ENCODE data around the gene CLDN1. TPM values are rescaled to one million over a fixed set of nuclear protein-coding genes. Genes with fewer than 3 reads are reported as not detected.

Gene CLDN1
- total RNA-seq, 2 donors from 2014 or later, result 8.7 to 10.2 TPM

- no peaks in the 10 kb centered on the region for H3K36me3 Mint-ChIP-seq (ENCODE audit: low read depth)
- no peak for TF ChIP-seq CTCF (conservative IDR thresholded peaks at IDR 0.05)
- no peaks in the 10 kb centered on the region for H3K9me3 Mint-ChIP-seq
- peaks cover 7% of the 10 kb centered on the region for H3K4me1 Mint-ChIP-seq
- Histone ChIP-seq H3K36me3 (ENCODE audit: control insufficient read depth, insufficient read depth, low read length) (no peaks in the 10 kb centered on the region), H3K9ac (ENCODE audit: extremely low read depth, low read length, poor library complexity, severe bottlenecking) (no peak overlapping the region), H3K27ac (ENCODE audit: low read depth, low read length) (no peak overlapping the region), H3K4me1 (ENCODE audit: control insufficient read depth, insufficient read depth, low read length) (peaks cover 4% of the 10 kb centered on the region), H3K27me3 (ENCODE audit: control insufficient read depth, insufficient read depth, low read length, poor library complexity, severe bottlenecking) (no peaks in the 10 kb centered on the region), H3K9me3 (ENCODE audit: control insufficient read depth, low read length) (no peaks in the 10 kb centered on the region), H3K4me3 (ENCODE audit: low read length) (no peak overlapping the region)
- DNase-seq, result no peak
- H3K4me3 Mint-ChIP-seq, result no peak overlapping the region
- H3K27me3 Mint-ChIP-seq (ENCODE audit: insufficient read depth), result no peaks in the 10 kb centered on the region
- WGBS, 2 experiments (ENCODE audit: insufficient coverage in 1 of 2, insufficient read length in 1 of 2), result 78 to 91% methylated on average over 2 to 5 of the region's 5 CpGs
- H3K27ac Mint-ChIP-seq, result no peak overlapping the region
These were observed 47.5 kb upstream of the CLDN1 start for GRCh38 chr3:190369668-190370295.

- Mint-ChIP-seq H3K27me3 (ENCODE audit: insufficient read depth) (no peaks in the 10 kb centered on the region), H3K9me3 (no peaks in the 10 kb centered on the region), H3K36me3 (ENCODE audit: low read depth) (no peaks in the 10 kb centered on the region), H3K27ac (no peak overlapping the region), H3K4me3 (no peak overlapping the region), H3K4me1 (peaks cover 2% of the 10 kb centered on the region)
- TF ChIP-seq CTCF (conservative IDR thresholded peaks at IDR 0.05), result no peak
- no peak for DNase-seq
- Histone ChIP-seq H3K27me3 (ENCODE audit: control insufficient read depth, insufficient read depth, low read length, poor library complexity, severe bottlenecking) (no peaks in the 10 kb centered on the region), H3K4me1 (ENCODE audit: control insufficient read depth, insufficient read depth, low read length) (peaks cover 4% of the 10 kb centered on the region), H3K9ac (ENCODE audit: extremely low read depth, low read length, poor library complexity, severe bottlenecking) (no peak overlapping the region), H3K9me3 (ENCODE audit: control insufficient read depth, low read length) (no peaks in the 10 kb centered on the region), H3K36me3 (ENCODE audit: control insufficient read depth, insufficient read depth, low read length) (no peaks in the 10 kb centered on the region), H3K4me3 (ENCODE audit: low read length) (no peak overlapping the region), H3K27ac (ENCODE audit: low read depth, low read length) (no peak overlapping the region)
These were observed 46.6 kb upstream of the CLDN1 start for GRCh38 chr3:190368881-190369280.

GRCh38 chr3:190366133-190366532, 43.9 kb upstream of the CLDN1 start:
- TF ChIP-seq CTCF (conservative IDR thresholded peaks at IDR 0.05), result no peak
- Mint-ChIP-seq H3K36me3 (ENCODE audit: low read depth) (no peaks in the 10 kb centered on the region), H3K27me3 (ENCODE audit: insufficient read depth) (no peaks in the 10 kb centered on the region), H3K9me3 (peaks cover 4% of the 10 kb centered on the region), H3K4me3 (no peak overlapping the region), H3K4me1 (peaks cover 7% of the 10 kb centered on the region), H3K27ac (no peak overlapping the region)
- H3K36me3 ChIP-seq (ENCODE audit: control insufficient read depth, insufficient read depth, low read length), result no peaks in the 10 kb centered on the region
- no peaks in the 10 kb centered on the region for H3K4me1 ChIP-seq (ENCODE audit: control insufficient read depth, insufficient read depth, low read length)
- no peaks in the 10 kb centered on the region for H3K27me3 ChIP-seq (ENCODE audit: control insufficient read depth, insufficient read depth, low read length, poor library complexity, severe bottlenecking)
- 96 to 100% methylated on average over 1 of the region's 2 CpGs for WGBS, 2 experiments (ENCODE audit: insufficient coverage in 1 of 2, insufficient read length in 1 of 2)
- H3K4me3 ChIP-seq (ENCODE audit: low read length), result no peak overlapping the region
- H3K27ac ChIP-seq (ENCODE audit: low read depth, low read length), result no peak overlapping the region
- DNase-seq, result no peak
- no peak overlapping the region for H3K9ac ChIP-seq (ENCODE audit: extremely low read depth, low read length, poor library complexity, severe bottlenecking)
- no peaks in the 10 kb centered on the region for H3K9me3 ChIP-seq (ENCODE audit: control insufficient read depth, low read length)
